Caco-2 (cell line): Measurements from ENCODE around the gene ZBTB47. TPM values are rescaled to one million over a fixed set of nuclear protein-coding genes. Genes with fewer than 3 reads are reported as not detected.

Source experiments
- BruUV-seq: library from RNA; stranded (reverse); fragments of 400-500 nt; replicated peaks from 2 replicates; lab custom pipeline; 2021; lab: Mats Ljungman, UMichigan
- CTCF ChIA-PET: fragments of 300-600 bp; sonication (Branson Sonifier 250); formaldehyde crosslinking; loops from one replicate; lab custom pipeline; 2022; ENCODE audit warnings: antibody characterized with exemption; lab: Charles Lee
- POLR2A ChIA-PET: fragments of 300-600 bp; sonication (Branson Sonifier 250); formaldehyde crosslinking; loops from one replicate; lab custom pipeline; 2022; ENCODE audit warnings: antibody characterized with exemption; lab: Charles Lee
- DNase-seq, 2 experiments: peaks; one replicate each; pipeline versions ENCODE4 v3.0.0 to v3.0.0-alpha.2; 2020 to 2022
- H3K27me3 ChIP-seq: replicated peaks from 2 replicates; pipeline ENCODE4 v1.6.0; 2011; ENCODE audit warnings: low read length; ENCODE audit not compliant: control insufficient read depth, insufficient read depth
- H3K36me3 ChIP-seq: 2 replicates; pipeline ENCODE4 v1.5.1; 2011; ENCODE audit warnings: low read length; ENCODE audit not compliant: control insufficient read depth, insufficient read depth
- H3K4me1 ChIP-seq: fragments of 250-450 bp; sonication (Bioruptor Pico); 2 replicates; pipeline ENCODE4 v1.5.1; 2020; ENCODE audit warnings: mild to moderate bottlenecking
- H3K4me3 ChIP-seq: 2 replicates; pipeline ENCODE4 v1.5.1; 2011; ENCODE audit warnings: low read depth, mild to moderate bottlenecking, control low read depth, low read length
- H3K9me3 ChIP-seq: fragments of 250-450 bp; sonication (Bioruptor Pico); 2 replicates; pipeline ENCODE4 v1.5.1; 2020; ENCODE audit warnings: mild to moderate bottlenecking, moderate library complexity
- H3K27ac Mint-ChIP-seq: one replicate; pipeline ENCODE4 v1.8.0; 2022; ENCODE audit warnings: mixed read lengths; ENCODE audit not compliant: unreplicated experiment
- H3K27me3 Mint-ChIP-seq: one replicate; pipeline ENCODE4 v1.8.0; 2022; ENCODE audit warnings: mixed read lengths; ENCODE audit not compliant: insufficient read depth, unreplicated experiment
- H3K36me3 Mint-ChIP-seq: one replicate; pipeline ENCODE4 v1.8.0; 2022; ENCODE audit warnings: mild to moderate bottlenecking, mixed read lengths; ENCODE audit not compliant: insufficient read depth, unreplicated experiment
- H3K4me1 Mint-ChIP-seq: one replicate; pipeline ENCODE4 v1.8.0; 2022; ENCODE audit warnings: low read depth, mixed read lengths; ENCODE audit not compliant: unreplicated experiment
- H3K4me3 Mint-ChIP-seq: one replicate; pipeline ENCODE4 v1.8.0; 2022; ENCODE audit warnings: mild to moderate bottlenecking, moderate library complexity, mixed read lengths; ENCODE audit not compliant: unreplicated experiment
- H3K9me3 Mint-ChIP-seq: one replicate; pipeline ENCODE4 v1.8.0; 2022; ENCODE audit warnings: mixed read lengths; ENCODE audit not compliant: unreplicated experiment
- intact Hi-C: fragments of 100-400 bp; cut with micrococcal nuclease; formaldehyde crosslinking; loops from one replicate; pipeline ENCODE4 v1.10.0; 2022; ENCODE audit not compliant: unreplicated experiment
- total RNA-seq: library from RNA; stranded (reverse); gene quantifications from 2 replicates; pipeline ENCODE4 v1.2.3, GENCODE V29; 2022
- TF ChIP-seq, protein P1 (sequence below), 2 experiments: fragments of 200-600 bp in 1 of 2; IDR thresholded peaks; 1 replicate in 1 of 2; 2 replicates in 1 of 2; pipeline versions ENCODE4 v1.5.1 to v1.8.0; 2011 to 2022; ENCODE audit warnings: antibody characterized with exemption in 1 of 2, control low read depth in 1 of 2, inconsistent platforms in 1 of 2, low read depth in 1 of 2, low read length in 1 of 2, mild to moderate bottlenecking in 1 of 2, moderate library complexity in 1 of 2; ENCODE audit not compliant: insufficient read depth in 1 of 2, severe bottlenecking in 1 of 2, unreplicated experiment in 1 of 2

ZBTB47 gene
- total RNA-seq, 1 experiment from 2014 or later, result 4.8 TPM

DNA sequence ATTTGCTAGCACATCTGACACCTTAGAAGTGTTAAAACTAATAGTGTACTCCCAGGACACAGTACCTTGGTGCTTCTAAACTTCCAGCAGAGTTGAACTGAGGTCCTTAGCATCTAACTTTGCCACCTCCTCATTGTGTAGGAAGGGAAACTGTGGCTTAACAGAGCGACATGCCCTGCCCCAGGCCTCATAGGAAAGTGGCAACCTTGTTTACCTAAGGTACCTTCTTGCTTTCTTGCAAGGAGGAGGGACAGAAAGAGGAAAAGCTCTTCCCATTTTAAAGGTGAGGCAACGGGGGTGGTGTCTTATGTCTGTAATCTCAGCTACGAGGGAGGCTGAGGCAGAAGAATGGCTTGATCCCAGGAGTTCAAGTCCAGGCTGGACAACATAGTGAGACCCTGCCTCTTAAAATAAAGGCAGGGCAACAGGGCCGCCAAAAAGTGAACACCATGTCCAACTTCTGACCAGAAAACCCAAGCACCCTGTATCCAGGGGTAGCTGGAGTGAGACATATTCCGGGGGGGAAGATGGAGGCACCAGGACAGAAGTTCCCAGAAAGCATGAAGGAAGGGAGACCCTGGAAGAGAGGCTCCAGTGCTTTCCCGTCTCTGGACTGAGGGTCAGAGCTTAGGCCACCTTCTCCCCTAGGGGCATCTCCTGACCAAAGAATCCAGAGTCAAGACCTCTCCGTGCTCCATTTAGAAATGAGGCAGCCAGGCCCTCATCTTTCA lies 31.3 kb downstream of the ZBTB47 start:
- Histone ChIP-seq H3K27me3 (no peaks in the 10 kb centered on the region), H3K36me3 (no peaks in the 10 kb centered on the region), H3K4me1 (no peaks in the 10 kb centered on the region), H3K9me3 (no peaks in the 10 kb centered on the region), H3K4me3 (no peak overlapping the region)
- POLR2A ChIA-PET, result no interaction called here
- Mint-ChIP-seq H3K27me3 (peaks cover 10% of the 10 kb centered on the region), H3K27ac (no peak overlapping the region), H3K4me1 (no peaks in the 10 kb centered on the region), H3K4me3 (no peak overlapping the region), H3K9me3 (no peaks in the 10 kb centered on the region), H3K36me3 (no peaks in the 10 kb centered on the region)
- BruUV-seq, result no TSS peak
- DNase-seq, result peak in 1 of 2 experiments; percentile 5
- CTCF ChIA-PET, result no interaction called here
- TF ChIP-seq, protein P1, sequence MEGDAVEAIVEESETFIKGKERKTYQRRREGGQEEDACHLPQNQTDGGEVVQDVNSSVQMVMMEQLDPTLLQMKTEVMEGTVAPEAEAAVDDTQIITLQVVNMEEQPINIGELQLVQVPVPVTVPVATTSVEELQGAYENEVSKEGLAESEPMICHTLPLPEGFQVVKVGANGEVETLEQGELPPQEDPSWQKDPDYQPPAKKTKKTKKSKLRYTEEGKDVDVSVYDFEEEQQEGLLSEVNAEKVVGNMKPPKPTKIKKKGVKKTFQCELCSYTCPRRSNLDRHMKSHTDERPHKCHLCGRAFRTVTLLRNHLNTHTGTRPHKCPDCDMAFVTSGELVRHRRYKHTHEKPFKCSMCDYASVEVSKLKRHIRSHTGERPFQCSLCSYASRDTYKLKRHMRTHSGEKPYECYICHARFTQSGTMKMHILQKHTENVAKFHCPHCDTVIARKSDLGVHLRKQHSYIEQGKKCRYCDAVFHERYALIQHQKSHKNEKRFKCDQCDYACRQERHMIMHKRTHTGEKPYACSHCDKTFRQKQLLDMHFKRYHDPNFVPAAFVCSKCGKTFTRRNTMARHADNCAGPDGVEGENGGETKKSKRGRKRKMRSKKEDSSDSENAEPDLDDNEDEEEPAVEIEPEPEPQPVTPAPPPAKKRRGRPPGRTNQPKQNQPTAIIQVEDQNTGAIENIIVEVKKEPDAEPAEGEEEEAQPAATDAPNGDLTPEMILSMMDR (IDR thresholded peaks at IDR 0.05; ENCODE audit: insufficient read depth in 1 of 2, low read depth in 1 of 2, low read length in 1 of 2, severe bottlenecking in 1 of 2, unreplicated experiment in 1 of 2), result no peak
- intact Hi-C loops, result no loop called here

DNA sequence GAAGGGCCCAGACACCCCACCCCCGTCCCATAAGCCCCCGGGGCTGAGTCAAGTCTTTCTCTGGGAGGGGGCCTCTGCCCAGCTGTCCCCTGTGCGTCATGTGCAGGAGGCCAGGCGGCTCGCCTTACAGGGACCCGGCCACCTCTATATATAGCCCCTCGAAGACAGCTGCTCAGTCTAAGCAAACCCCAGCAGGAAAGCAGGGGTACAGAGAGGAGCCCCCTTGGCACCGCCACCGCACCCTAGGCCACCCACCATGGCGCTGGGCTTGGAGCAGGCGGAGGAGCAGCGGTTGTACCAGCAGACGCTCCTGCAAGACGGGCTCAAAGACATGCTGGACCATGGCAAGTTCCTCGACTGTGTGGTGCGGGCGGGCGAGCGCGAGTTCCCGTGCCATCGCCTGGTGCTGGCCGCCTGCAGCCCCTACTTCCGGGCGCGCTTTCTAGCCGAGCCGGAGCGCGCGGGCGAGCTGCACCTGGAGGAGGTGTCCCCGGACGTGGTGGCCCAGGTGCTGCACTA lies 31.9 kb downstream of the ZBTB47 start, which contains the start of gene KLHL40:
Gene KLHL40 (plus strand): TSS at position 175 of the 519 bp plus-strand sequence. CDS start 82 bp downstream, at position 257.
- ChIA-PET CTCF (no interaction called here), POLR2A (no interaction called here)
- Histone ChIP-seq H3K36me3 (no peaks in the 10 kb centered on the region), H3K4me1 (no peaks in the 10 kb centered on the region), H3K4me3 (no peak within 1 kb of the TSS), H3K27me3 (no peaks in the 10 kb centered on the region), H3K9me3 (no peaks in the 10 kb centered on the region)
- Mint-ChIP-seq H3K4me3 (no peak within 1 kb of the TSS), H3K36me3 (no peaks in the 10 kb centered on the region), H3K27ac (no peak within 1 kb of the TSS), H3K9me3 (no peaks in the 10 kb centered on the region), H3K4me1 (no peaks in the 10 kb centered on the region), H3K27me3 (peaks cover 10% of the 10 kb centered on the region)
- peak in 1 of 2 experiments; percentile 14 for DNase-seq
- no TSS peak for BruUV-seq
- TF ChIP-seq, protein P1 (IDR thresholded peaks at IDR 0.05; ENCODE audit: insufficient read depth in 1 of 2, low read depth in 1 of 2, low read length in 1 of 2, severe bottlenecking in 1 of 2, unreplicated experiment in 1 of 2), result no peak
- intact Hi-C loops, result no loop called here

DNA sequence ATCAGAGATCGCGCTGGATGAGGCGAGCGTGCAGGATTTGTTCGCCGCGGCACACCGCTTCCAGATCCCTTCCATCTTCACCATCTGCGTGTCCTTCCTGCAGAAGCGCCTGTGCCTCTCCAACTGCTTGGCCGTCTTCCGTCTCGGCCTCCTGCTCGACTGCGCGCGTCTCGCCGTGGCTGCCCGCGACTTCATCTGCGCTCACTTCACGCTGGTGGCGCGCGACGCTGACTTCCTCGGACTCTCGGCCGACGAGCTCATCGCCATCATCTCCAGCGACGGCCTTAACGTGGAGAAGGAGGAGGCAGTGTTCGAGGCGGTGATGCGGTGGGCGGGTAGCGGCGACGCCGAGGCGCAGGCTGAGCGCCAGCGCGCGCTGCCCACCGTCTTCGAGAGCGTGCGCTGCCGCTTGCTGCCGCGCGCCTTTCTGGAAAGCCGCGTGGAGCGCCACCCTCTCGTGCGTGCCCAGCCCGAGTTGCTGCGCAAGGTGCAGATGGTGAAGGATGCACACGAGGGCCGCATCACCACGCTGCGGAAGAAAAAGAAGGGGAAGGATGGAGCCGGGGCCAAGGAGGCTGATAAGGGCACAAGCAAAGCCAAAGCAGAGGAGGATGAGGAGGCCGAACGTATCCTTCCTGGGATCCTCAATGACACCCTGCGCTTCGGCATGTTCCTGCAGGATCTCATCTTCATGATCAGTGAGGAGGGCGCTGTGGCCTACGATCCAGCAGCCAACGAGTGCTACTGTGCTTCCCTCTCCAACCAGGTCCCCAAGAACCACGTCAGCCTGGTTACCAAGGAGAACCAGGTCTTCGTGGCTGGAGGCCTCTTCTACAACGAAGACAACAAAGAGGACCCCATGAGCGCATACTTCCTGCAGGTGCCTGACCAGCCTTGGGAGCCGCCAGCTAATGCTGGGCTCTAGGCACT lies 32.7 kb downstream of the ZBTB47 start:
- BruUV-seq, result no TSS peak
- DNase-seq, result peak in 1 of 2 experiments; percentile 28
- H3K9me3 Mint-ChIP-seq, result no peaks in the 10 kb centered on the region
- no peaks in the 10 kb centered on the region for H3K27me3 ChIP-seq
- no peaks in the 10 kb centered on the region for H3K36me3 ChIP-seq
- H3K9me3 ChIP-seq, result no peaks in the 10 kb centered on the region
- no peak overlapping the region for H3K27ac Mint-ChIP-seq
- H3K4me3 ChIP-seq, result no peak overlapping the region
- intact Hi-C loops, result no loop called here
- H3K4me1 ChIP-seq, result no peaks in the 10 kb centered on the region
- peaks cover 10% of the 10 kb centered on the region for H3K27me3 Mint-ChIP-seq
- H3K4me3 Mint-ChIP-seq, result no peak overlapping the region
- ChIA-PET CTCF (no interaction called here), POLR2A (no interaction called here)
- H3K4me1 Mint-ChIP-seq, result no peaks in the 10 kb centered on the region
- TF ChIP-seq, protein P1 (IDR thresholded peaks at IDR 0.05; ENCODE audit: insufficient read depth in 1 of 2, low read depth in 1 of 2, low read length in 1 of 2, severe bottlenecking in 1 of 2, unreplicated experiment in 1 of 2), result no peak
- no peaks in the 10 kb centered on the region for H3K36me3 Mint-ChIP-seq
